GM10266 (cell line): Measurements from ENCODE around the gene LIG4.
"Not testable (repeated sequence)": the region's sequence is repeated elsewhere in the genome, so short reads cannot be mapped to it uniquely, and the experiment has no call there.

Experiments used
- DNase-seq: peaks from one replicate; pipeline ENCODE4 v3.0.0; 2012; ENCODE audit errors: extremely low spot score
- TF ChIP-seq, protein P1 (sequence below): IDR thresholded peaks from 2 replicates; pipeline ENCODE4 v1.5.1; 2012; ENCODE audit warnings: mild to moderate bottlenecking, low read depth; ENCODE audit not compliant: control insufficient read depth, insufficient read depth; ENCODE audit errors: missing control alignments

The LIG4 gene

DNA sequence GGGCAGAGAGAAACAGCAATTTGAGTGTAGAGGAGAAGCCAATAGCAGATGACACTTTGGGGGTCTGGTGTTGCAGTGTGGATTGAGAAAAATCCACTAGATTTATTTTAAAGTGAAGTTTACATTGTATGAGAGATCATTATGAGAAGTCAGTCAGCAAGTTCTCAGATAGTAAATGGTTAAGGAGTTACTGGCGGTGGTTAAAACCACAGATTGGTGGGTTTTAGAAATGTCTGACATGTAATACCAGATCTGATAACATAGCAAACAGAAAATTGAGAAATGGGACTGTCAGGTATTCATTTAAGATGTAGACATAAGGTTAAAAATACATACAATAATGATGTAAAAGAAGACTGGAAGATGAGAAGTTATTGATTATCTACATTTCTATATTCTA is 10.1 kb upstream of the LIG4 start:
- DNase-seq, result no peak
- TF ChIP-seq, protein P1, sequence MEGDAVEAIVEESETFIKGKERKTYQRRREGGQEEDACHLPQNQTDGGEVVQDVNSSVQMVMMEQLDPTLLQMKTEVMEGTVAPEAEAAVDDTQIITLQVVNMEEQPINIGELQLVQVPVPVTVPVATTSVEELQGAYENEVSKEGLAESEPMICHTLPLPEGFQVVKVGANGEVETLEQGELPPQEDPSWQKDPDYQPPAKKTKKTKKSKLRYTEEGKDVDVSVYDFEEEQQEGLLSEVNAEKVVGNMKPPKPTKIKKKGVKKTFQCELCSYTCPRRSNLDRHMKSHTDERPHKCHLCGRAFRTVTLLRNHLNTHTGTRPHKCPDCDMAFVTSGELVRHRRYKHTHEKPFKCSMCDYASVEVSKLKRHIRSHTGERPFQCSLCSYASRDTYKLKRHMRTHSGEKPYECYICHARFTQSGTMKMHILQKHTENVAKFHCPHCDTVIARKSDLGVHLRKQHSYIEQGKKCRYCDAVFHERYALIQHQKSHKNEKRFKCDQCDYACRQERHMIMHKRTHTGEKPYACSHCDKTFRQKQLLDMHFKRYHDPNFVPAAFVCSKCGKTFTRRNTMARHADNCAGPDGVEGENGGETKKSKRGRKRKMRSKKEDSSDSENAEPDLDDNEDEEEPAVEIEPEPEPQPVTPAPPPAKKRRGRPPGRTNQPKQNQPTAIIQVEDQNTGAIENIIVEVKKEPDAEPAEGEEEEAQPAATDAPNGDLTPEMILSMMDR, result no peak

DNA sequence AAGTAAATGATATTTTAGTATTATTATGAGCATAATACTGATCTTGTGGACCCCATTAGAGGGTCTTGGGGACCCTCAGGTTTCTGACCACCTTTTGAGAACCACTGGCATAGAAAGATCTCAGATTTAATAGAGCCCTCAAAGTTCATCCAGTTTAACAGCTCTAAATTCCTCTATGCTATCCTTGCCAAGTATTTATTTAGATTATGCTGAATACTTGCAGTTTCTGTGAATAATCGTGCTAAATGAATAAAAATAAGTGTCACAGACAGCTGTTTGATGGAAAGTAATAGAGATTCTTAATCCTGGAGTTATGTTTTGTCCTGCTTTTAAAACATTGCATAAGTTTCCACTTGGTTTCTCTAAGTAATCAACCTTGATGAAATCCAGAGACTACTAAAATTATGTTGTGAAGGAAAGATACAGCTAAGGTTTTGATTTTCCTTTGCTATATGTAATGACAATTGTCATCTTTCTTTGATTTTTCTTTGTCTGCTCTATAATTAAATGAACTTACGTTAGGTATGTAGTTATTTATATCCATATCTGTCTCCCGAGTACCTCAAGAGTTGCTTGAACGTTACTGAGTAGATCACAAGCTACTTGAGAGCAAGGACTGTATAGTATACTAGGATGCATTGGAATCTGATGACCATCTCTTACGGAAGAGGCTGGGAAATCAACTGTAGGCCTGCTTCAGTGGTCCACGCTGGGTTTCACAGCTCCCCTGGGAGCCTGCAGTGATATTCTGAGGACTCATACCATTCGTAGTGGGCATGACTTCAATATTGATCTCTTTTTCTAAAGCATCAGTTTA is 8.6 kb upstream of the LIG4 start:
- DNase-seq, result no peak
- TF ChIP-seq, protein P1, result no peak

DNA sequence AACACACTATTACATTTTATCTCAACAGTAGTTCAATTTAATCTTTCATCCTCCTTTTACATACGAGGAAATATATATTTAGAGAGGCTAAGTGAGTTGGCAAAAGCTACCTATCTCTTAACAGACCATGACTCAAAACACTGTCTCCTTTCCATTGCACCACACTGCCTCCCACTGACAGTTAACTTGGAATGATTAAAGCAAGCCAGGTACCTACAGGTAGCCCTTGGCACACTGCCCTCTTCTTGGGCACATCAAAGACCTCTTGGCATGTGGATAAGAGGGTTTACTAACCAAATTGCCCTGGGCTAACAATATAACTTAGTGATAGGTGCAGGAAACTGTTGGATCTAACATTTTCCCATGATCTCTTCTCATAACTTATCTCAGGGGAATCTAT is 4.7 kb upstream of the LIG4 start:
- peak; percentile 18 for DNase-seq
- TF ChIP-seq, protein P1, result peak; percentile 33

DNA sequence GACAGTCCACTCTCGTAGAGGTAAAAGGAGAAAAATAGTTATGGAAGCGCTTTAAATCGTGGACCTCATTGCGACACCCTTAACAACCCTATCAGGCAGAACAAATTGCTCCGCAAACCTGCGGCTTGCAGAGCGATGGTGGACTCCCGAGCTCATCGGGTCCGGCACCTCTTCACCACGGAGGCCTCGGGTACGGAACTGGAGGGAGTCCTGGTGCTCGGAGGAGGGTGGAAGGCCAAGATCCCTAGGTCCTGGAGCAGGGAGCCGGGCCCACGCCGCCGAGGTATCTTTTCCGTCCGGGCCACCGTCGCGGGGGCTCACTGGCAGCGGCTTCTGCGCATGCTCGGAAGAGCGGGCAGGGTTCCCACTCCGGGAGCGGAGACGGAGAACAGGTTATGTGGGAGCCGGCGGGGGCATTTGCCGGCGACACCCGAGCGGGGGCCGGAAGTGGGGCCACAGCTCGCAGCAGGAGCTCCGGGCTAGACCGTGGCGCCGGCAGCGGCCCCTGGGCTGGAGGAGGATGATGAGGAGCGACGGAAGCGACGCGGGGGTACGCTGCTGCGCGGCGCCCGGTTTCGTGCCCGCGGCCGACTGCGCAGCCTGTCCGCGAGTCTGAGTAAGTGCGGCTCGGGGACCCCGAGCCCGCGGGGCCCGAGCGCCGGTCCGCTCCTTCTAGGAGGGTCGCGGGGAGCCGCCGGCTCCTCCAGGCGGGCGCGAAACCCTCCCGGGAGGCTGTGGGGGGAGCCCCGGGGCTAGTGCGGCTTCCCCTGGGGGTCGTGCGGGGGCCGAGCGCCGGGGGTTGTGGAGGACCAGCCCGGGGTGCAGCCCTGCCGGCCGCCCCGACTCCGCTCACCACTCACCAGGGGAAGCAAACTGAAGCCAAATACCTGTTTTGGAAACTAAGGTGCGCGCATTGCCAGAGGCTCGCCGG is 3.0 kb upstream of the LIG4 start, which contains the start of gene ABHD13:
Gene ABHD13 (plus strand): TSS at position 349 of the 931 bp plus-strand sequence. CDS start 10,827 bp downstream, outside the sequence.
- TF ChIP-seq, protein P1, result no peak
- peak; percentile 95 for DNase-seq

DNA sequence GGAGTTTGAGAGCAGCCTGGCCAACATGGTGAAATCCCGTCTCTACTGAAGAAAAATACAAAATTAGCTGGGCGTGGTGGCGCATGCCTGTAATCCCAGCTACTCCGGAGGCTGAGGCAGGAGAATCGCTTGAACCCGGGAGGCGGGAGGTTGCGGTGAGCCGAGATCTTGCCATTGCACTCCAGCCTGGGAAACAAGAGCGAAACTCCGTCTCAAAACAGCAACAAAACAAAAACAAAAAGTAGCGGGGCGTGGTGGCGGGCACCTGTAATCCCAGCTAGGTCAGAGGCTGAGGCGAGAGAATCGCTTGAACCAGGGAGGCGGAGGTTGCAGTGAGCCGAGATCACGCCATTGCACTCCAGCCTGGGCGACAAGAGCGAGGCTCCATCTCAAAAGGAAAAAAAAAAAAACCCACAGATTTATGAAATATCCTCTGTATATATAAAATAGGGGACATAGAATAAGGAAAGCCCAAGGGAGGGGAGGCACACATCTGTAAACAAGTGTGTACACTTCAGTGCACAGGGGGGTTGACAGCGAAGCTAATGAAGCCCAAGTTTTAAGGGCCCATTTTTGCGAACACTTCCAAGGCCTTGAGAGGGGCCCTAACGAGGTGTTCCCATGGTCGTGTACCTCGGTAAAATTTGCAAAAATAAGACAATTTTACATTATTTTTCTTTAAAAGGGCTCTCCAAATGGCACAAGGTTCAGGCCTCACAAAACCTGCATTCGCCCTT is 2.1 kb upstream of the LIG4 start:
- DNase-seq, result not testable (repeated sequence)

DNA sequence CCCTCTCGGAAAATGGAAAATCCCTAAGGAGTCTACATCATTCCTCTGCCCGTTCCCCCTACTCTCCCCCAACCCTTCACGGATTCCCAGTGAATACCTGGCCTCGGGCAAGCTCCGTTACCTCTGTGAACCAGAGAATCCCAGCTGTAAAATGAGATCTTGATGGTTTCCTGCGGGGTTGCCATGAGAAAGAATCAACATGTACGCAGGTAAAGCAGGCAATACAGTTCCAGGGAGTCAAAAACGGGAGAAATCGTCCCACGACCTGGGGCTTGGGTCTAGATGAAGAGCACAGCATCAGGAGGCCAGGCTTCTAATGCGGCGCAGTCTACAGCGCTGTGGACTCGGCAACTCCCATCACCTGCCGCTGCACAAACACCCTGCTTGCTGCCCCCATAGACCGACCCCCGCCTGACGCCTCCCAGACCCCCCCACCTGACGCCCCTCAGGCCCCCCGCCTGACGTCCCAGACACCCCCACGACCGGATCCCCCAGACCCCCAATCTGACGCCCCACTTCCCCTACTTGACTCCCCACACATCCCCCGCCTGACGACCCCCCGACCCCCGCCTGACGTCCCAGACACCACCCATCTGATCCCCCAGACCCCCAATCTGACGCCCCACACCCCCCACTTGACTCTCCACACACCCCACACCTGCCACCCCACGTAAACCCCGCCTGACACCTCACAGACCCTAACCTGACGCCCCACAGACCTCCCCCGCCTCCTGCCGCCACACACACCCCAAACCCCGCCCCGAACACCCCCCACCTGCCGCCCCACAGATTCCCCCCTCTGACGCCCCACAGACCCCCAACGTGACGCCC is 680 bp downstream of the LIG4 start:
- TF ChIP-seq, protein P1, result no peak
- DNase-seq, result no peak
